ENCODE data around the gene SPEM1. TPM values are rescaled to one million over a fixed set of nuclear protein-coding genes. Genes with fewer than 3 reads are reported as not detected.

SPEM1 gene
- polyA plus RNA-seq, 6 donors from 2014 or later: not detected

- Mint-ChIP-seq H3K27me3 (peaks cover 15 to 27% (median 24%) of the 10 kb centered on the region in 3 donors), H3K36me3 (no peaks in the 10 kb centered on the region), H3K27ac (peak overlapping the region; percentile 82 to 97 (median 96)), H3K9me3 (no peaks in the 10 kb centered on the region), H3K4me3 (peak overlapping the region; percentile 90 to 100 (median 98)), H3K4me1 (peaks cover 14 to 42% (median 19%) of the 10 kb centered on the region in 3 donors)
- DNase-seq (no peak), ATAC-seq (ENCODE audit: low read depth in 2 of 2) (peak; percentile 36 to 42)
Measured at GRCh38 chr17:7404737-7405349, 15.3 kb upstream of the SPEM1 start.

DNA sequence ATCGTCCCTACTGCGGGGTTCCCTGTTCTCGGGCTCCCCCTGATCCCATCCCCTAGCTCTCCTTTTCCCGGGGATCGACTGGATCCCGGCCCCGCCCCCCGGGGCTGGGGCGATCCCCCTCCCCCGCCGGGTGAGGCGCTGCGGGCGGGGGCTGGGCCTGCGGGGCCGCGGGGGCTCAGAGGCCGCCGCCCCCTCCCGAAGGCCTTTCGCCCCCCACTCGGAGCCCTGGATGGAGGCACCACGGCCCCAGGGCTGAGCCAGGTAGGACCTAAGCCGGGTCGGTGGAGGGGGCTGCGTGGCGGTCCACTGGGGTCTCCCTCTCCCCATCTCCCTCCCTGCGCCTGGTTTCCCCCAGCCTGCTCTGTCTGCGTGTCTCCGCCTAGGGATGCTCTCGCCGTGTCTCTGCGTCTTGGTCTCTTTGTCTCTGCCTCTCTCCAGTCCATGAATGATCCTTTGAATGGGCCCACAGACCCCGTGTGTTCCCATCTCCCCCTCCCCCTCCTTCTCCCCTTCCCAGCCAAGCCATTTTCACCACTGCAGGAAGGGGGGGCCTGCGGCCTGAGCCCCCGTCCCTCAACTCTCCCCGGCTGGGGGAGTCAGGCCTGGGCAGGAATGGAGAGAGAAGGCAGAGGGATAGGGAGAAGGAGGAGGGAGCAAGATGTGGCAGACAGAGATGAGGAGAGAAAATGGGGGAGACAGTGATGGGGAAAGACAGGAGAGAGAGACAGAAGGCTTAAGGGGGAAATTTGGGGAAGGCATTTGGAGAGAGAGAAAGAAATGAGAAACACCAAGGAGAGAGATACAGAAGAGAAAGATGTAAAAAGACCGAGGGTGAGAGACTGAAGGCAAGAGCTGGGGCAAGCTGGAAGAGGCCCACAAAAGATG is 14.5 kb upstream of the SPEM1 start:
- Mint-ChIP-seq H3K4me1 (peaks cover 14 to 42% (median 19%) of the 10 kb centered on the region in 3 donors), H3K9me3 (no peaks in the 10 kb centered on the region), H3K4me3 (peak overlapping the region; percentile 84 to 94 (median 90)), H3K27me3 (peaks cover 16 to 35% (median 32%) of the 10 kb centered on the region in 3 donors), H3K36me3 (no peaks in the 10 kb centered on the region), H3K27ac (peak overlapping the region in 3 of 6 donors; percentile 71 to 87 (median 85))
- DNase-seq (no peak), ATAC-seq (ENCODE audit: low read depth in 2 of 2) (no peak)

GRCh38 chr17:7406235-7406825 is 13.8 kb upstream of the SPEM1 start:
- H3K4me1 Mint-ChIP-seq: peaks cover 14 to 42% (median 19%) of the 10 kb centered on the region in 3 donors
- ATAC-seq (ENCODE audit: low read depth in 2 of 2) (no peak), DNase-seq (no peak)
- H3K36me3 Mint-ChIP-seq: no peaks in the 10 kb centered on the region
- H3K9me3 Mint-ChIP-seq: no peaks in the 10 kb centered on the region
- peaks cover 16 to 35% (median 32%) of the 10 kb centered on the region in 3 donors for H3K27me3 Mint-ChIP-seq
- peak overlapping the region; percentile 41 to 94 (median 82) for H3K4me3 Mint-ChIP-seq
- peak overlapping the region in 1 of 6 donors; percentile 71 for H3K27ac Mint-ChIP-seq

DNA sequence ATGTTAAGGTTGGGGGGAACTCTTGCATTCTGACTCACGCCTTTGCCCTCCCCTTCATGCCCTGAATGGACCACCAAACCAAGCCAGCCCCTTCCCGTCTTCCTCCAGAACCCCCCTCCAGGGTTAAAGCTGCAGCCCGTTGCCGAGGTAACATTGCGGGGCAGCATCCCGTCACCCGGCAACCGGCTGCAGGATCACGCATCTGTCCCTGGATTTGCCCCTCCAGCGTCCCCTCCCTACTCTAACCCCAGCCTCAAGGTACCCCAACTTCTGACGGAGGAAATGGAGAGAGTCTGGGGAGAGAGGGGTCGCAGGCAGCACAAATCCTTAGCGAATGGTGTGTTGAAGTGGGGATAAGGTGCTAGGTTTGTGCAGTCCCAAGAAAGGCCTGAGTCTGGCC is 13.0 kb upstream of the SPEM1 start:
- no peaks in the 10 kb centered on the region for H3K9me3 Mint-ChIP-seq

DNA sequence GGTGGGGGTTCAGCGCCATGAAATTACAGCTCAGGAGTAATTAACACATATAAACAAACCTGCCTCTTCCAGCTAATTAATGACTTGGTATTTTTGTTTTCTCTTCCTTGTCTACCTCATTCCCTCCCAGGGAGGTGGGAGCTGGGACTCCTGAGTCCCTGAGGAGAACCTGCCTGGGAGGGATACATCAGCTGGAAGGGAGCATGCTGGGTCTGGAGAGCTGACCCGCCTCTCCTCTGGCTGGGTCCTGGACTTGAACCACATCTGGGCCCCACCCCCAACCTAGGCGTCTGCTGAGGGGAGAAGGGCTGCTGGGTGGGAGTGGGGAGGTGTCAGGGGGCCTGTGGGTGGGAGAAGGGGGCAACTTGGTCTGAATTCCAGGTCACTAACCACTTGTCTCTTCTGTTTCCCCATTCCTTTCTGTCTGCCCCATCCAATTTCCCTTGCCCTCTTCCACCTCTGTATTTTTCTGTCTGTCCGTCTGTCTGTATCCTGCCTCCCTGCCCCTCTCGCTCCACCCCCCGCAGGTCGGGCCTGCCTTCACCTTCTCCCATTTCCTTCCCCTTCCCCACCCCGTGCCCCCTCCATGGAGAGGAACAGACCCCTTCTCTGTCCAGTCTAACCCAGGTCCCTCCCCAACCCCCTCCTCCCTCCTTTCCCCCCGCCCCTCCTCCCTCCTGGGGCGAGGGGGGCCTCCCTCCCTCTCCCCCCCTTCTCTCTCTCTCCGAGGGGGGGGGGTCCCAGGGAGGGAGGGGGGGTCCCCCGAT is 12.5 kb upstream of the SPEM1 start, which contains the start of gene NLGN2:
Gene NLGN2 (plus strand): TSS at position 361 of the 767 bp plus-strand sequence. CDS start 411 bp downstream, outside the sequence.
- peak within 1 kb of the TSS in 1 of 6 donors; percentile 60 for H3K27ac Mint-ChIP-seq
- DNase-seq (no peak), ATAC-seq (ENCODE audit: low read depth in 2 of 2) (no peak)
- H3K27me3 Mint-ChIP-seq: peaks cover 16 to 35% (median 32%) of the 10 kb centered on the region in 3 donors
- no peaks in the 10 kb centered on the region for H3K36me3 Mint-ChIP-seq
- H3K4me3 Mint-ChIP-seq: peak within 1 kb of the TSS in 4 of 8 donors; percentile 18 to 80 (median 42)
- H3K4me1 Mint-ChIP-seq: peaks cover 14 to 36% (median 19%) of the 10 kb centered on the region in 3 donors
- H3K9me3 Mint-ChIP-seq: no peaks in the 10 kb centered on the region

More for the DNA sequence above, 13.0 kb upstream of the SPEM1 start:
- peak overlapping the region in 3 of 8 donors; percentile 18 to 54 (median 31) for H3K4me3 Mint-ChIP-seq
- H3K36me3 Mint-ChIP-seq: no peaks in the 10 kb centered on the region
- ATAC-seq (ENCODE audit: low read depth in 2 of 2): no peak
- H3K4me1 Mint-ChIP-seq: peaks cover 14 to 36% (median 19%) of the 10 kb centered on the region in 3 donors
- no peak for DNase-seq
- H3K27ac Mint-ChIP-seq: no peak overlapping the region
- peaks cover 16 to 35% (median 32%) of the 10 kb centered on the region in 3 donors for H3K27me3 Mint-ChIP-seq

- Mint-ChIP-seq H3K4me3 (no peak overlapping the region), H3K27me3 (peaks cover 16 to 35% (median 32%) of the 10 kb centered on the region in 3 donors), H3K27ac (no peak overlapping the region), H3K4me1 (peaks cover 8 to 30% (median 14%) of the 10 kb centered on the region in 3 donors), H3K36me3 (no peaks in the 10 kb centered on the region), H3K9me3 (no peaks in the 10 kb centered on the region)
- DNase-seq: no peak
- no peak for ATAC-seq (ENCODE audit: low read depth in 2 of 2)
Measured at GRCh38 chr17:7408252-7408727, 11.8 kb upstream of the SPEM1 start.

DNA sequence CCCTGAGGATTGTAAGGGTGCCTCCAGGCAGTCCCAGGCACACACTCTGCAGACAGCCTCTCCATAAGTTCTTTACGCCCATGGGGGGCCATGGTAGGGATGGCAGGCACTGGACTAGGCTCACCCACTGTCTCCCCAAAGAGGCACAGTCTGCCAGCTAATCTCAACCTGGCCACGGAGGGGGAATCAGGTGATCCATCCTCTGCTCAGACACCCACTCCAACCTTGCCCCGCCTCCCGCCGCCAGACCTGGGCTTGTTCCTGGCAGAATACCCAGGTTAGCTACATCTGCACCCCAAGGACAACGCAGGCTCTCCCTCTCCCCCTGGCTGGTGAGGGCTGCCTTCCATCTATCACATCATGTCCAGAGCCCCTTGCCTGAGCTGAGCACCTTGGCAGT is 11.3 kb upstream of the SPEM1 start:
- H3K27ac Mint-ChIP-seq: no peak overlapping the region
- no peaks in the 10 kb centered on the region for H3K9me3 Mint-ChIP-seq
- peaks cover 16 to 35% (median 32%) of the 10 kb centered on the region in 3 donors for H3K27me3 Mint-ChIP-seq
- H3K4me3 Mint-ChIP-seq: peak overlapping the region in 2 of 8 donors; percentile 30 to 34
- no peaks in the 10 kb centered on the region for H3K36me3 Mint-ChIP-seq
- peaks cover 7 to 28% (median 11%) of the 10 kb centered on the region in 3 donors for H3K4me1 Mint-ChIP-seq
- DNase-seq: no peak
- no peak for ATAC-seq (ENCODE audit: low read depth in 2 of 2)

GRCh38 chr17:7409716-7410115 is 10.4 kb upstream of the SPEM1 start:
- H3K36me3 Mint-ChIP-seq: no peaks in the 10 kb centered on the region
- H3K4me1 Mint-ChIP-seq: peaks cover 3 to 21% (median 11%) of the 10 kb centered on the region in 3 donors
- peak overlapping the region in 1 of 6 donors; percentile 59 for H3K27ac Mint-ChIP-seq
- peaks cover 16 to 35% (median 32%) of the 10 kb centered on the region in 3 donors for H3K27me3 Mint-ChIP-seq
- no peak for DNase-seq
- ATAC-seq (ENCODE audit: low read depth in 2 of 2): no peak
- H3K4me3 Mint-ChIP-seq: peak overlapping the region in 1 of 8 donors; percentile 11
- H3K9me3 Mint-ChIP-seq: no peaks in the 10 kb centered on the region

DNA sequence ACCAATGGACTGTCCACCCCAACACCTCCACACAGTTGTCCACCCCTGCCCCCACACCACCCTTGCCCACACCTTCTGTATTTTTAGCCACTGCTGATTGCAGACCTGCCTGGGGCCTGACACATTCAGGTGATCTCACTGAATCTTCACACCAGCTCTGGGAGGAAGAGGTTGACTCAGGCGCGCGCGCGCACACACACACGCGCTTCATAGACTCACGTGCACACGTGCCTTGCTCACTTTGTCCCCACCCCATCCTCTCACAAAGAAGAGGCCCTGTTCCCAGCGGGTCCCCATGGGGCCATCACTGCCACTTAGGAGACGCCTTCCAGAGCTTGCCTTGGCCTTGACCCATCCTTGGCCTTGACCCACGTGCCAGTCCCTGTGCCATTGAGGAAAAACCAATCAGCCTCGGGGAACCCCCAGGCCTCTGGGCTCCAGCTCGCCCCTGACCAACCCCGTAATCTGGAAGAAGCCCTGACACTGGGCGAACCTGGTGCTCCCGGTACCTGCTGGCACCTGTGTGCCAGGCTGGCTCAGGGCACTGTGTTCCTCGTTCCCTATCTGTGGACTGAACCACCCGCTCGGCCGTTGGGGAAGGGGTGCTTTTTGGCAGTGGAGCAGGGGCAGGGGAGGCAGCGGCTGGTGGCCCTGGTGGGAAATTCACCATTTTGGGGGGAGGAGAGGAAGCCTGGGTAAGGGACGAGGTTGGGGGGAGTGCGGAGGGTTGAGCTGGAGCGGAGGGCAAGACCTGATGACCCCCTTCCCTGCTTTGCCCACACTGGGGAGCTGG is 9.3 kb upstream of the SPEM1 start:
- H3K36me3 Mint-ChIP-seq: no peaks in the 10 kb centered on the region
- no peak for ATAC-seq (ENCODE audit: low read depth in 2 of 2)
- peaks cover 14 to 31% (median 25%) of the 10 kb centered on the region in 3 donors for H3K27me3 Mint-ChIP-seq
- H3K4me3 Mint-ChIP-seq: no peak overlapping the region
- no peak for DNase-seq
- peaks cover 2 to 12% (median 6%) of the 10 kb centered on the region in 3 donors for H3K4me1 Mint-ChIP-seq
- H3K9me3 Mint-ChIP-seq: no peaks in the 10 kb centered on the region
- H3K27ac Mint-ChIP-seq: no peak overlapping the region

- H3K27me3 Mint-ChIP-seq: peaks cover 10 to 27% (median 20%) of the 10 kb centered on the region in 3 donors
- no peak overlapping the region for H3K4me3 Mint-ChIP-seq
- DNase-seq (no peak), ATAC-seq (ENCODE audit: low read depth in 2 of 2) (no peak)
- H3K27ac Mint-ChIP-seq: no peak overlapping the region
- peaks cover 0 to 8% (median 3%) of the 10 kb centered on the region in 3 donors for H3K4me1 Mint-ChIP-seq
- H3K9me3 Mint-ChIP-seq: no peaks in the 10 kb centered on the region
- H3K36me3 Mint-ChIP-seq: no peaks in the 10 kb centered on the region
Measured at GRCh38 chr17:7411427-7411750, 8.7 kb upstream of the SPEM1 start.

DNA sequence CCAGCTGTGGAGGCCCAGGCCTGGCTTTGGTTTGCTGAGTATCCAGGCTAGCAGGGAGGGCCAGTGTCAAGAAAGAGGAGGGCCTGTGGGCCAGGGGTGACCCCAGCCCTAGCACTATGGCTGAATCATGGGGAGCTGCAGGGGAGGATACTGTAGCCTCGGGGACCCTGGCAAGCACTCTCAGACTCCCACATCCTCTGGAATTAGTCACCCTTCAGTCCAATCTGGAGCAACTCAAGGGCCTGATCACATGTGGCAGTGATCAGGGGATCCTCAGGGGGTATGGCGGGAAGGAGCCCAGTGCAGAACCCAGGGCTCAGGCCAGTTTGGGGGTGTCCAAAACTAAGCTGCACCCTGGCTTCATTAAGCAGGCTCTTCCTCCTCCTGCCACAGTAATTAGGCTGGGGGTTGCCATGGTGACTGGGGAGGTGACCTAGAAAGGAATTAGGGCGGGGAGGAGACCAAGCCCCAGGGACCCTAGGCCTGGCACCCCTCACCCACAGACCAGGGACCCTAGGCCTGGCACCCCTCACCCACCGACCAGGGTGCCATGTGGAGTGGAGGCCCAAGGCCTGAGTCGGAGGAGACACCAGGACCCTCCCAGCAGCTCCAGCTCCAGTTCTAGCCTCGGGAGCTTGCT is 6.7 kb upstream of the SPEM1 start:
- H3K4me3 Mint-ChIP-seq: no peak overlapping the region
- peaks cover 14 to 22% (median 20%) of the 10 kb centered on the region in 3 donors for H3K27me3 Mint-ChIP-seq
- peaks cover 0 to 3% (median 0%) of the 10 kb centered on the region in 3 donors for H3K4me1 Mint-ChIP-seq
- no peaks in the 10 kb centered on the region for H3K36me3 Mint-ChIP-seq
- ATAC-seq (ENCODE audit: low read depth in 2 of 2) (no peak), DNase-seq (no peak)
- no peaks in the 10 kb centered on the region for H3K9me3 Mint-ChIP-seq
- no peak overlapping the region for H3K27ac Mint-ChIP-seq

- ATAC-seq (ENCODE audit: low read depth in 2 of 2) (no peak), DNase-seq (no peak)
- Mint-ChIP-seq H3K36me3 (no peaks in the 10 kb centered on the region), H3K9me3 (no peaks in the 10 kb centered on the region), H3K4me1 (no peaks in the 10 kb centered on the region), H3K27ac (no peak overlapping the region), H3K4me3 (no peak overlapping the region), H3K27me3 (peaks cover 4 to 22% (median 16%) of the 10 kb centered on the region in 3 donors)
Measured at GRCh38 chr17:7414837-7415236, 5.3 kb upstream of the SPEM1 start.

Measured in naive B cell (primary cell).